Panc1 (cell line): ENCODE measurements around the gene TRAPPC6A.

ENCODE experiments used
- CTCF ChIP-seq: fragments of 450-650 bp; IDR thresholded peaks from 2 replicates; pipeline ENCODE4 v1.5.1; 2017; ENCODE audit warnings: mild to moderate bottlenecking
- REST ChIP-seq, 2 experiments: IDR thresholded peaks; 2 replicates each; pipeline ENCODE4 v1.6.1; 2011 to 2012; ENCODE audit warnings: low read depth in 2 of 2, control low read depth in 1 of 2, low read length in 1 of 2, mild to moderate bottlenecking in 1 of 2, moderate library complexity in 1 of 2; ENCODE audit not compliant: insufficient read depth in 1 of 2
- SIN3A ChIP-seq: IDR thresholded peaks from 2 replicates; pipeline ENCODE4 v1.6.1; 2012; ENCODE audit warnings: low read depth, mild to moderate bottlenecking, low read length, moderate library complexity, borderline replicate concordance; ENCODE audit not compliant: insufficient read depth

- TF ChIP-seq CTCF (no peak), SIN3A (no peak), REST (IDR thresholded peaks at IDR 0.05; ENCODE audit: insufficient read depth in 1 of 2, low read depth in 2 of 2, low read length in 1 of 2) (no peak)
These were observed 44.7 kb upstream of the TRAPPC6A start for GRCh38 chr19:45222724-45223123.
